ENCODE measurements around the gene PLA2R1.

Gene PLA2R1

DNA sequence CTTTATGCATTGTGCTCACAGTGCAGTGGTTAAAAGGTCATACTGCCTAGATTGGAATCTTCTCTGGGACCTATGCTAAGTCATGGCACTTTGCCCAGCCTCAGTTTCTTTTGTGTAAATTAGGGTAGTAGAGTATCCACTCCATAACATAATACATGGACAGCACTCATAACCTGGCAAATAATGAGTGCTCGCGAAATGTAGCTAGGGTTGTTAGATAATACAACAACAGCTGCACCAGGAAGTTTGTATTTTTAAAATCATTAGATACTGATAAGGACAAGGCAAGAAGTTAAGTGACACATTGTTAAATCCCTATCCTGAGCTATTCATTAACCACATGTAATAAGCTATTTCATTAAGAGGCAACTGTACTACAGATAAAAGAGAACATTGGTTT, 13.8 kb upstream of the PLA2R1 start:
- Histone ChIP-seq H3F3A (ENCODE audit: insufficient read depth) (no peaks in the 10 kb centered on the region), H3K9ac (ENCODE audit: low read length) (no peak overlapping the region), H3K4me3 (ENCODE audit: insufficient read depth, low read length, poor library complexity, severe bottlenecking) (no peak overlapping the region), H3K9me2 (replicated peaks; ENCODE audit: insufficient read depth, low read length) (no peaks in the 10 kb centered on the region), H2AFZ (ENCODE audit: low read depth, low read length, severe bottlenecking) (no peak overlapping the region), H4K20me1 (ENCODE audit: low read depth, low read length) (no peaks in the 10 kb centered on the region), H3K27me3 (ENCODE audit: low read length) (no peaks in the 10 kb centered on the region), H3K36me3 (ENCODE audit: low read length) (no peaks in the 10 kb centered on the region), H3K79me2 (ENCODE audit: insufficient read depth, low read length) (no peaks in the 10 kb centered on the region), H3K4me2 (ENCODE audit: low read depth, low read length, poor library complexity, severe bottlenecking) (no peak overlapping the region), H3K9me3 (ENCODE audit: insufficient read depth, low read length) (no peaks in the 10 kb centered on the region), H3K27ac (ENCODE audit: low read depth, low read length) (no peak overlapping the region)
- no peak for TF ChIP-seq EZH2phosphoT487 (conservative IDR thresholded peaks at IDR 0.05; ENCODE audit: low read length)
- TF ChIP-seq, protein P1, sequence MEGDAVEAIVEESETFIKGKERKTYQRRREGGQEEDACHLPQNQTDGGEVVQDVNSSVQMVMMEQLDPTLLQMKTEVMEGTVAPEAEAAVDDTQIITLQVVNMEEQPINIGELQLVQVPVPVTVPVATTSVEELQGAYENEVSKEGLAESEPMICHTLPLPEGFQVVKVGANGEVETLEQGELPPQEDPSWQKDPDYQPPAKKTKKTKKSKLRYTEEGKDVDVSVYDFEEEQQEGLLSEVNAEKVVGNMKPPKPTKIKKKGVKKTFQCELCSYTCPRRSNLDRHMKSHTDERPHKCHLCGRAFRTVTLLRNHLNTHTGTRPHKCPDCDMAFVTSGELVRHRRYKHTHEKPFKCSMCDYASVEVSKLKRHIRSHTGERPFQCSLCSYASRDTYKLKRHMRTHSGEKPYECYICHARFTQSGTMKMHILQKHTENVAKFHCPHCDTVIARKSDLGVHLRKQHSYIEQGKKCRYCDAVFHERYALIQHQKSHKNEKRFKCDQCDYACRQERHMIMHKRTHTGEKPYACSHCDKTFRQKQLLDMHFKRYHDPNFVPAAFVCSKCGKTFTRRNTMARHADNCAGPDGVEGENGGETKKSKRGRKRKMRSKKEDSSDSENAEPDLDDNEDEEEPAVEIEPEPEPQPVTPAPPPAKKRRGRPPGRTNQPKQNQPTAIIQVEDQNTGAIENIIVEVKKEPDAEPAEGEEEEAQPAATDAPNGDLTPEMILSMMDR (IDR thresholded peaks at IDR 0.05; ENCODE audit: insufficient read depth, low read length, poor library complexity, severe bottlenecking) = no peak

- Histone ChIP-seq H2AFZ (ENCODE audit: low read depth, low read length, severe bottlenecking) (no peak overlapping the region), H3K9me2 (replicated peaks; ENCODE audit: insufficient read depth, low read length) (no peaks in the 10 kb centered on the region), H3F3A (ENCODE audit: insufficient read depth) (no peaks in the 10 kb centered on the region), H3K9me3 (ENCODE audit: insufficient read depth, low read length) (no peaks in the 10 kb centered on the region), H3K36me3 (ENCODE audit: low read length) (no peaks in the 10 kb centered on the region), H3K9ac (ENCODE audit: low read length) (no peak overlapping the region), H3K4me2 (ENCODE audit: low read depth, low read length, poor library complexity, severe bottlenecking) (no peak overlapping the region), H4K20me1 (ENCODE audit: low read depth, low read length) (no peaks in the 10 kb centered on the region), H3K79me2 (ENCODE audit: insufficient read depth, low read length) (no peaks in the 10 kb centered on the region), H3K4me3 (ENCODE audit: insufficient read depth, low read length, poor library complexity, severe bottlenecking) (no peak overlapping the region), H3K27ac (ENCODE audit: low read depth, low read length) (no peak overlapping the region), H3K27me3 (ENCODE audit: low read length) (no peaks in the 10 kb centered on the region)
- no peak for TF ChIP-seq EZH2phosphoT487 (conservative IDR thresholded peaks at IDR 0.05; ENCODE audit: low read length)
- TF ChIP-seq, protein P1 (IDR thresholded peaks at IDR 0.05; ENCODE audit: insufficient read depth, low read length, poor library complexity, severe bottlenecking) = no peak
These were observed 12.8 kb upstream of the PLA2R1 start for GRCh38 chr2:160075171-160075570.

DNA sequence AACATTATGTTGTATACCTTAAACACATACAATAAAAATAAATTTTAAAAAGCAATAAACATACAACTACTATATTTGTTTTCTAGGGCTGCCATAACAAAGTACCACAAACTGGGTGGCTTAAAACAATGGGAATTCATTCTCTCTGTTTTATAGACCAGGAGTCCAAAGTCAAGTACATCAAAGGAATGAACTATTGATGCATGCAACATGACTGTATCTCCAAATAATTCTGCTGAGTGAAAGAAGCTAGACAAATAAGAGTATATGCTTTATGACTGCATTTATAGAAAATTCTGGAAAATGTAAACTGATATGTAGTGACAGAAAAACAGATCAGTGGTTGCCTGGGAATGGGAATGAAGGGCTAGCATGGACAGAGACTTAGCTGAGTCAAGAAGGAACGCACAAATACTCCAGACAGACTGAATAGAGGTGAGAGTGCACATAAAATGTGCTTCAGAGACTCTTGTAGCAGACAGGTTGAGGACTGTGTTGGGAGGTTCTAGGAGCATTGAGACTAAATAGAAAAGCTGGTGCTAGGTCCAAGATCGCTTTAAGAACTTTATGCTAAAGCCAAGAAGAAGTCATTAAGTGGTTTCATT, 11.0 kb upstream of the PLA2R1 start:
- H2AFZ ChIP-seq (ENCODE audit: low read depth, low read length, severe bottlenecking) = no peak overlapping the region
- H3K9me3 ChIP-seq (ENCODE audit: insufficient read depth, low read length) = no peaks in the 10 kb centered on the region
- H3K9me2 ChIP-seq (replicated peaks; ENCODE audit: insufficient read depth, low read length) = no peaks in the 10 kb centered on the region
- no peaks in the 10 kb centered on the region for H4K20me1 ChIP-seq (ENCODE audit: low read depth, low read length)
- no peak overlapping the region for H3K9ac ChIP-seq (ENCODE audit: low read length)
- H3K27ac ChIP-seq (ENCODE audit: low read depth, low read length) = no peak overlapping the region
- H3F3A ChIP-seq (ENCODE audit: insufficient read depth) = no peaks in the 10 kb centered on the region
- H3K36me3 ChIP-seq (ENCODE audit: low read length) = no peaks in the 10 kb centered on the region
- no peaks in the 10 kb centered on the region for H3K27me3 ChIP-seq (ENCODE audit: low read length)
- no peak for TF ChIP-seq EZH2phosphoT487 (conservative IDR thresholded peaks at IDR 0.05; ENCODE audit: low read length)
- no peak overlapping the region for H3K4me3 ChIP-seq (ENCODE audit: insufficient read depth, low read length, poor library complexity, severe bottlenecking)
- H3K4me2 ChIP-seq (ENCODE audit: low read depth, low read length, poor library complexity, severe bottlenecking) = no peak overlapping the region
- H3K79me2 ChIP-seq (ENCODE audit: insufficient read depth, low read length) = no peaks in the 10 kb centered on the region

DNA sequence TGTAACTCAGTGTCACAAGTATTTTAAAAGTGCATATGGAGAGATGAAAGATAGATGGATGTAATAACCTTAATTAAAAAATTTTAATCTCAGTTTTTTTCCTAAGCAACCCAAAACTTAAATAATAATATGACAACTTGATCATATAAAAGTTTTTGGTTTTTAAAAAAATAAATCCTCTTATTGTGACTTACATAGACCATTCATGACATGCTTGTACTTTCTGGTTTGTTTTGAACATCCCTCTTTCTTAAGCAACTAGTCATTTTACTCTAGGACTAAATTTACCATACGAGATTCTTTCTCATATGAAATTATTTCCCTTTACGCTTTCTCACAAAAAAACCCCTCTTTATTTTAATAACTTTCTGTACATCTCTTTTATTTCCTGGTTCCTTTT, 6.5 kb upstream of the PLA2R1 start:
- Histone ChIP-seq H3K9me2 (replicated peaks; ENCODE audit: insufficient read depth, low read length) (no peaks in the 10 kb centered on the region), H2AFZ (ENCODE audit: low read depth, low read length, severe bottlenecking) (no peak overlapping the region), H3K9me3 (ENCODE audit: insufficient read depth, low read length) (no peaks in the 10 kb centered on the region), H3K9ac (ENCODE audit: low read length) (no peak overlapping the region), H3K4me2 (ENCODE audit: low read depth, low read length, poor library complexity, severe bottlenecking) (no peak overlapping the region), H3K36me3 (ENCODE audit: low read length) (no peaks in the 10 kb centered on the region), H3K27me3 (ENCODE audit: low read length) (no peaks in the 10 kb centered on the region), H3F3A (ENCODE audit: insufficient read depth) (no peaks in the 10 kb centered on the region), H4K20me1 (ENCODE audit: low read depth, low read length) (no peaks in the 10 kb centered on the region), H3K79me2 (ENCODE audit: insufficient read depth, low read length) (no peaks in the 10 kb centered on the region), H3K4me3 (ENCODE audit: insufficient read depth, low read length, poor library complexity, severe bottlenecking) (no peak overlapping the region), H3K27ac (ENCODE audit: low read depth, low read length) (no peak overlapping the region)
- TF ChIP-seq EZH2phosphoT487 (conservative IDR thresholded peaks at IDR 0.05; ENCODE audit: low read length) = no peak
- TF ChIP-seq, protein P1 (IDR thresholded peaks at IDR 0.05; ENCODE audit: insufficient read depth, low read length, poor library complexity, severe bottlenecking) = no peak
